IMR-90 (cell line): ENCODE measurements around the gene HES7. TPM values are rescaled to one million over a fixed set of nuclear protein-coding genes. Genes with fewer than 3 reads are reported as not detected.
A peak's percentile ranks its signal among the peaks of the same experiment; 100 is the strongest.

Source experiments
- ATAC-seq: fragments of 200-7000 bp; cut with Tn5 transposase; 2 replicates; pipeline ENCODE4 v1.9.1; 2020; ENCODE audit warnings: low read depth, mild to moderate bottlenecking, moderate library complexity
- BruUV-seq: library from RNA; stranded (reverse); fragments of 400-500 nt; replicated peaks from 2 replicates; lab custom pipeline; 2021; lab: Mats Ljungman, UMichigan
- CTCF ChIA-PET: fragments of 300-600 bp; formaldehyde crosslinking; extraction: SDS; loops from one replicate; lab custom pipeline; 2021; ENCODE audit warnings: antibody characterized with exemption; lab: Yijun Ruan, JAX
- POLR2A ChIA-PET: fragments of 300-600 bp; sonication (Branson Sonifier 250); formaldehyde crosslinking; loops from one replicate; lab custom pipeline; 2022; ENCODE audit warnings: antibody characterized with exemption; ENCODE audit not compliant: unreplicated experiment; lab: Charles Lee
- DNase-seq: peaks from one replicate; pipeline ENCODE4 v3.0.0; 2013
- H2AFZ ChIP-seq: replicated peaks from 2 replicates; pipeline ENCODE3; 2013; ENCODE audit warnings: low read length, mild to moderate bottlenecking; ENCODE audit not compliant: poor library complexity
- H2AK5ac ChIP-seq: 2 replicates; pipeline ENCODE4 v1.6.1; 2013; ENCODE audit warnings: low read depth, low read length, inconsistent platforms
- H2AK9ac ChIP-seq: replicated peaks from 2 replicates; pipeline ENCODE3; 2013; ENCODE audit warnings: mild to moderate bottlenecking, low read depth, low read length, moderate library complexity; ENCODE audit not compliant: poor library complexity
- H2BK120ac ChIP-seq: 2 replicates; pipeline ENCODE4 v1.6.1; 2013; ENCODE audit warnings: low read depth, low read length, inconsistent platforms
- H2BK15ac ChIP-seq: 3 replicates; pipeline ENCODE4 v1.6.1; 2013; ENCODE audit warnings: low read depth, low read length, inconsistent platforms
- H2BK20ac ChIP-seq: 2 replicates; pipeline ENCODE4 v1.6.1; 2013; ENCODE audit warnings: low read depth, mild to moderate bottlenecking, inconsistent platforms, low read length, moderate library complexity
- H2BK5ac ChIP-seq: 2 replicates; pipeline ENCODE4 v1.6.1; 2013; ENCODE audit warnings: mild to moderate bottlenecking, low read depth, low read length, inconsistent platforms; ENCODE audit not compliant: poor library complexity, severe bottlenecking
- H3K14ac ChIP-seq: replicated peaks from 2 replicates; pipeline ENCODE4 v1.6.1; 2013; ENCODE audit warnings: low read depth, low read length, inconsistent platforms
- H3K18ac ChIP-seq: 2 replicates; pipeline ENCODE4 v1.6.1; 2013; ENCODE audit warnings: low read depth, low read length, control low read depth
- H3K23ac ChIP-seq: 2 replicates; pipeline ENCODE4 v1.6.1; 2013; ENCODE audit warnings: low read depth, low read length, inconsistent platforms
- H3K27ac ChIP-seq: 2 replicates; pipeline ENCODE4 v1.5.1; 2013; ENCODE audit warnings: mild to moderate bottlenecking, control low read depth, low read length; ENCODE audit not compliant: insufficient read depth
- H3K27me3 ChIP-seq: 2 replicates; pipeline ENCODE4 v1.6.1; 2013; ENCODE audit warnings: low read length; ENCODE audit not compliant: control insufficient read depth, insufficient read depth
- H3K36me3 ChIP-seq: 2 replicates; pipeline ENCODE4 v1.6.1; 2013; ENCODE audit warnings: low read length, mixed read lengths; ENCODE audit not compliant: control insufficient read depth, insufficient read depth
- H3K4ac ChIP-seq: 2 replicates; pipeline ENCODE4 v1.6.1; 2013; ENCODE audit warnings: low read depth, low read length, inconsistent platforms
- H3K4me1 ChIP-seq: 2 replicates; pipeline ENCODE4 v1.6.1; 2013; ENCODE audit warnings: low read length, mixed read lengths; ENCODE audit not compliant: control insufficient read depth, insufficient read depth
- H3K4me2 ChIP-seq: 2 replicates; pipeline ENCODE4 v1.6.1; 2013; ENCODE audit warnings: low read depth, mild to moderate bottlenecking, control low read depth, low read length, moderate library complexity
- H3K4me3 ChIP-seq: 2 replicates; pipeline ENCODE4 v1.5.1; 2013; ENCODE audit warnings: low read depth, mild to moderate bottlenecking, control low read depth, low read length, moderate library complexity; ENCODE audit not compliant: insufficient read depth
- H3K56ac ChIP-seq: 2 replicates; pipeline ENCODE4 v1.6.1; 2013; ENCODE audit warnings: low read length, inconsistent platforms; ENCODE audit not compliant: insufficient read depth; ENCODE audit errors: extremely low read depth
- H3K79me1 ChIP-seq, 2 experiments: 2 replicates each; pipeline ENCODE4 v1.6.1; 2013; ENCODE audit warnings: low read length in 2 of 2, inconsistent platforms in 1 of 2, low read depth in 1 of 2
- H3K9ac ChIP-seq: 2 replicates; pipeline ENCODE4 v1.6.1; 2013; ENCODE audit warnings: low read depth, low read length, control low read depth
- H3K9me1 ChIP-seq: 2 replicates; pipeline ENCODE4 v1.6.1; 2013; ENCODE audit warnings: low read length, inconsistent platforms; ENCODE audit not compliant: insufficient read depth
- H3K9me3 ChIP-seq: 2 replicates; pipeline ENCODE4 v1.6.1; 2013; ENCODE audit warnings: low read length; ENCODE audit not compliant: control insufficient read depth, insufficient read depth
- H4K20me1 ChIP-seq: 2 replicates; pipeline ENCODE4 v1.6.1; 2013; ENCODE audit warnings: low read length, inconsistent platforms; ENCODE audit not compliant: insufficient read depth
- H4K5ac ChIP-seq: 2 replicates; pipeline ENCODE4 v1.6.1; 2013; ENCODE audit warnings: mild to moderate bottlenecking, low read depth, low read length, control low read depth
- H4K8ac ChIP-seq, 2 experiments: 2 replicates each; pipeline ENCODE4 v1.6.1; 2013; ENCODE audit warnings: low read depth in 2 of 2, low read length in 2 of 2, control low read depth in 1 of 2, inconsistent platforms in 1 of 2
- H4K91ac ChIP-seq: 2 replicates; pipeline ENCODE4 v1.6.1; 2013; ENCODE audit warnings: low read depth, low read length, inconsistent platforms; ENCODE audit not compliant: insufficient read depth
- MAFK ChIP-seq: IDR thresholded peaks from 2 replicates; pipeline ENCODE4 v1.6.1; 2012; ENCODE audit warnings: low read depth, low read length, improper control_type of control experiment
- MAZ ChIP-seq: IDR thresholded peaks from 2 replicates; pipeline ENCODE4 v1.6.1; 2012; ENCODE audit warnings: low read depth, mild to moderate bottlenecking, low read length, improper control_type of control experiment, moderate library complexity, borderline replicate concordance
- NFE2L2 ChIP-seq: fragments of 150-350 bp; IDR thresholded peaks from 2 replicates; pipeline ENCODE4 v1.6.1; 2016; ENCODE audit warnings: low read depth, mild to moderate bottlenecking, low read length
- WGBS, 2 experiments: methylation state at CpG; one replicate each; pipeline versions ENCODE4 v1.1.5 to v1.1.7; 2013; ENCODE audit warnings: missing lambda C conversion rate in 2 of 2; ENCODE audit not compliant: insufficient read length in 1 of 2; ENCODE audit errors: extremely low coverage in 2 of 2; 5-methylcytosine and 5-hydroxymethylcytosine counted together
- dilution Hi-C: fragments of 300-500 bp; cut with HindIII; formaldehyde crosslinking; loops from one replicate; pipeline ENCODE4 v1.14.3; 2018; ENCODE audit warnings: low sequenced_read_pairs; ENCODE audit not compliant: unreplicated experiment
- in situ Hi-C: fragments of 300-500 bp; cut with MboI; formaldehyde crosslinking; loops from 3 replicates; pipeline ENCODE4 v1.14.3; 2019; ENCODE audit warnings: low sequenced_read_pairs, inconsistent platforms, mixed read lengths
- intact Hi-C: fragments of 100-400 bp; cut with micrococcal nuclease; formaldehyde crosslinking; loops from 2 replicates; pipeline ENCODE4 v1.10.0; 2022
- polyA plus RNA-seq, 3 experiments: library from polyadenylated mRNA; depleted of rRNA; stranded (reverse); fragments of >200 nt; gene quantifications; 2 replicates each; pipeline ENCODE4 v1.2.3, GENCODE V29; 2012; ENCODE audit warnings: low replicate concordance in 1 of 3
- total RNA-seq: library from RNA; depleted of rRNA; stranded (reverse); fragments of >200 nt; gene quantifications from 2 replicates; pipeline ENCODE4 v1.2.3, GENCODE V29; 2012
- TF ChIP-seq, protein P1 (sequence below): conservative IDR thresholded peaks from 2 replicates; pipeline ENCODE4 v1.5.1; 2012; ENCODE audit warnings: mild to moderate bottlenecking, low read depth, low read length, improper control_type of control experiment
- TF ChIP-seq, protein P2 (sequence below): fragments of 150-350 bp; IDR thresholded peaks from 2 replicates; pipeline ENCODE4 v1.6.1; 2017; ENCODE audit warnings: mild to moderate bottlenecking, antibody characterized with exemption, low read length, low read depth

Gene HES7
- total and polyA plus RNA-seq, 2 of the 4 experiments (the other 2 are of a cell fraction) = 0.43 TPM; not detected in 1

DNA sequence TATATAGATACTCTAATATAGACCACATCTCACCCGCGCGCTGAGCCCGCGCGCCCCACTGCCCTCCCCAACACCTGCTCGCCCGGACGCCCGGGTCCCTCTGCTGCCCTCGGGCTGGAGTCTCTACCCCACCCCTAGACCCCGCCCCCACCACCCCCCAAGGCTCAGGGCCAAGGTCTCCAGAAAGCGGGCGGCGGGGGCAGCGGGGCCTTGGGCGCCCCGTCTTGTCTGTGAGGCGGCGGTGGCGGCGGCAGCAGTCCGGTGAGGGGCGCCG lies 2.6 kb downstream of the HES7 start:
- no peaks in the 10 kb centered on the region; a peak in 1 of 4 replicates for H3K79me1 ChIP-seq
- H3K18ac ChIP-seq = no peak overlapping the region
- no peaks in the 10 kb centered on the region for H3K9me3 ChIP-seq
- DNase-seq (no peak), ATAC-seq (no peak)
- TF ChIP-seq MAZ = no peak
- TF ChIP-seq NFE2L2 = no peak
- TF ChIP-seq, protein P1, sequence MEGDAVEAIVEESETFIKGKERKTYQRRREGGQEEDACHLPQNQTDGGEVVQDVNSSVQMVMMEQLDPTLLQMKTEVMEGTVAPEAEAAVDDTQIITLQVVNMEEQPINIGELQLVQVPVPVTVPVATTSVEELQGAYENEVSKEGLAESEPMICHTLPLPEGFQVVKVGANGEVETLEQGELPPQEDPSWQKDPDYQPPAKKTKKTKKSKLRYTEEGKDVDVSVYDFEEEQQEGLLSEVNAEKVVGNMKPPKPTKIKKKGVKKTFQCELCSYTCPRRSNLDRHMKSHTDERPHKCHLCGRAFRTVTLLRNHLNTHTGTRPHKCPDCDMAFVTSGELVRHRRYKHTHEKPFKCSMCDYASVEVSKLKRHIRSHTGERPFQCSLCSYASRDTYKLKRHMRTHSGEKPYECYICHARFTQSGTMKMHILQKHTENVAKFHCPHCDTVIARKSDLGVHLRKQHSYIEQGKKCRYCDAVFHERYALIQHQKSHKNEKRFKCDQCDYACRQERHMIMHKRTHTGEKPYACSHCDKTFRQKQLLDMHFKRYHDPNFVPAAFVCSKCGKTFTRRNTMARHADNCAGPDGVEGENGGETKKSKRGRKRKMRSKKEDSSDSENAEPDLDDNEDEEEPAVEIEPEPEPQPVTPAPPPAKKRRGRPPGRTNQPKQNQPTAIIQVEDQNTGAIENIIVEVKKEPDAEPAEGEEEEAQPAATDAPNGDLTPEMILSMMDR = no peak
- no peak for TF ChIP-seq MAFK
- TF ChIP-seq, protein P2, sequence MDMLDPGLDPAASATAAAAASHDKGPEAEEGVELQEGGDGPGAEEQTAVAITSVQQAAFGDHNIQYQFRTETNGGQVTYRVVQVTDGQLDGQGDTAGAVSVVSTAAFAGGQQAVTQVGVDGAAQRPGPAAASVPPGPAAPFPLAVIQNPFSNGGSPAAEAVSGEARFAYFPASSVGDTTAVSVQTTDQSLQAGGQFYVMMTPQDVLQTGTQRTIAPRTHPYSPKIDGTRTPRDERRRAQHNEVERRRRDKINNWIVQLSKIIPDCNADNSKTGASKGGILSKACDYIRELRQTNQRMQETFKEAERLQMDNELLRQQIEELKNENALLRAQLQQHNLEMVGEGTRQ = no peak
- peaks cover 24% of the 10 kb centered on the region for H4K20me1 ChIP-seq
- H3K56ac ChIP-seq = no peak overlapping the region
- dilution Hi-C loops (loop anchor here (25.0 kb wide), 1 partner anchor 116 kb away; the partner anchor contains the start of genes CTC1 and PFAS), in situ Hi-C loops (loop anchor here (5.0 kb wide), 1 partner anchor 101 kb away; no protein-coding TSS in a partner anchor), intact Hi-C loops (no loop called here)
- ChIA-PET CTCF (interaction anchor here (1.0 kb wide), 1 partner anchor 102 kb away, joined by 4 read pairs; no protein-coding TSS in a partner anchor), POLR2A (no interaction called here)
- H3K27me3 ChIP-seq = peaks cover 5% of the 10 kb centered on the region; the same call in 1 of the 2 replicates
- H2AK9ac ChIP-seq = peak overlapping the region; percentile 66
- no peak overlapping the region for H2AK5ac ChIP-seq
- no peaks in the 10 kb centered on the region for H3K36me3 ChIP-seq
- peak overlapping the region; percentile 88 for H2AFZ ChIP-seq
- no peak overlapping the region for H2BK15ac ChIP-seq
- H2BK120ac ChIP-seq = no peak overlapping the region
- no peak overlapping the region for H4K5ac ChIP-seq
- no peak overlapping the region for H3K27ac ChIP-seq
- H3K4me2 ChIP-seq = peak overlapping the region; percentile 86; the same call in 1 of the 2 replicates
- H3K4me1 ChIP-seq = peaks cover 14% of the 10 kb centered on the region
- no peak overlapping the region for H3K14ac ChIP-seq
- H3K9ac ChIP-seq = no peak overlapping the region
- 0% methylated on average over 13 of the region's 25 CpGs; no CpG with 5 or more reads in 1 of the 2 experiments for WGBS, 2 experiments
- no peak overlapping the region for H2BK20ac ChIP-seq
- no peak overlapping the region for H2BK5ac ChIP-seq
- H3K4ac ChIP-seq = no peak overlapping the region
- no peak overlapping the region for H4K8ac ChIP-seq
- BruUV-seq = no TSS peak
- peaks cover 9% of the 10 kb centered on the region for H3K9me1 ChIP-seq
- H4K91ac ChIP-seq = no peak overlapping the region
- H3K4me3 ChIP-seq = peak overlapping the region; percentile 73
- H3K23ac ChIP-seq = no peak overlapping the region
